AG04450 (cell line): ENCODE results near the gene LTF. TPM values are rescaled to one million over a fixed set of nuclear protein-coding genes. Genes with fewer than 3 reads are reported as not detected.
A peak's percentile ranks its signal among the peaks of the same experiment; 100 is the strongest.

ENCODE experiments used
- CTCF ChIA-PET: fragments of 300-600, 350-600 bp; formaldehyde crosslinking; extraction: SDS; loops from one replicate; lab custom pipeline; 2022; ENCODE audit warnings: antibody characterized with exemption, inconsistent platforms; lab: Charles Lee
- POLR2A ChIA-PET: fragments of 350-600 bp; formaldehyde crosslinking; extraction: SDS; loops from one replicate; lab custom pipeline; 2021; ENCODE audit warnings: antibody characterized with exemption, inconsistent platforms; lab: Yijun Ruan, JAX
- DNase-seq: peaks from one replicate; pipeline ENCODE4 v3.0.0-alpha.2; 2011; ENCODE audit warnings: low read depth, low spot score
- H3K27ac ChIP-seq: one replicate; pipeline ENCODE4 v1.5.1; 2012; ENCODE audit warnings: low read depth, low read length, control low read depth
- H3K27me3 ChIP-seq: one replicate; pipeline ENCODE4 v1.6.0; 2012; ENCODE audit warnings: low read length; ENCODE audit not compliant: control insufficient read depth, insufficient read depth
- H3K4me3 ChIP-seq: 2 replicates; pipeline ENCODE4 v1.5.1; 2011; ENCODE audit warnings: mild to moderate bottlenecking, low read depth, low read length, control low read depth
- H3K9me3 ChIP-seq: 2 replicates; pipeline ENCODE4 v1.5.1; 2012; ENCODE audit warnings: low read length; ENCODE audit not compliant: control insufficient read depth, insufficient read depth
- CTCF ChIP-seq: IDR thresholded peaks from 2 replicates; pipeline ENCODE4 v1.5.1; 2011; ENCODE audit warnings: low read depth, low read length, control low read depth, inconsistent platforms
- polyA plus RNA-seq: library from polyadenylated mRNA; depleted of rRNA; stranded (reverse); fragments of >200 nt; gene quantifications from 2 replicates; pipeline ENCODE4 v1.2.3, GENCODE V29; 2011

LTF gene
- polyA plus RNA-seq, 1 experiment: not detected

GRCh38 chr3:46454606-46455005 is 10.1 kb downstream of the LTF start:
- TF ChIP-seq CTCF: no peak
- no peak overlapping the region for H3K27ac ChIP-seq
- peaks cover 19% of the 10 kb centered on the region for H3K27me3 ChIP-seq
- CTCF ChIA-PET: interaction anchor here (2.7 kb wide), 1 partner anchor 34 kb away, joined by 10 read pairs; no protein-coding TSS in a partner anchor
- POLR2A ChIA-PET: no interaction called here
- DNase-seq: no peak
- no peaks in the 10 kb centered on the region for H3K9me3 ChIP-seq
- H3K4me3 ChIP-seq: no peak overlapping the region

DNA sequence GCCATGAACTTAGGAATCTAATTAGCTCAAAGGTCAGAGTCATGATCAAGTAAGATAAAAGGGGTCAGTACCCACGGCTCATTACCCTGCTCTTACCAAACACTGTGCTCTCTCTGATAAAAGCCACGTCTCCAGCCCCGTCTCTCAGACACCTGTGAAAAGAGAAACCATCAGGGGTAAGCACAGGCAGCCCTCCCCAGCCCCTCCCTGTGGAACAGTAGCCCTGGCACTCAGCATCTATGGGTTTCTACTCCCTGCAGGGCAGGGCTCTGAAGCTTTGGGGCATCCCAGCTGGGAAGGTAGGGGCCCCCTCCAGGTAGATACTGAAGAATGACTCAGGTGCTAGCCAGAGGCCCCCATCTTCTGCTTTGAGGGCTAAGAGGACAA is 10.5 kb downstream of the LTF start:
- DNase-seq: no peak
- Histone ChIP-seq H3K4me3 (no peak overlapping the region), H3K27ac (no peak overlapping the region), H3K9me3 (no peaks in the 10 kb centered on the region), H3K27me3 (peaks cover 19% of the 10 kb centered on the region)
- POLR2A ChIA-PET: no interaction called here
- no peak for TF ChIP-seq CTCF
- CTCF ChIA-PET: interaction anchor here (2.7 kb wide), 1 partner anchor 35 kb away, joined by 10 read pairs; no protein-coding TSS in a partner anchor

DNA sequence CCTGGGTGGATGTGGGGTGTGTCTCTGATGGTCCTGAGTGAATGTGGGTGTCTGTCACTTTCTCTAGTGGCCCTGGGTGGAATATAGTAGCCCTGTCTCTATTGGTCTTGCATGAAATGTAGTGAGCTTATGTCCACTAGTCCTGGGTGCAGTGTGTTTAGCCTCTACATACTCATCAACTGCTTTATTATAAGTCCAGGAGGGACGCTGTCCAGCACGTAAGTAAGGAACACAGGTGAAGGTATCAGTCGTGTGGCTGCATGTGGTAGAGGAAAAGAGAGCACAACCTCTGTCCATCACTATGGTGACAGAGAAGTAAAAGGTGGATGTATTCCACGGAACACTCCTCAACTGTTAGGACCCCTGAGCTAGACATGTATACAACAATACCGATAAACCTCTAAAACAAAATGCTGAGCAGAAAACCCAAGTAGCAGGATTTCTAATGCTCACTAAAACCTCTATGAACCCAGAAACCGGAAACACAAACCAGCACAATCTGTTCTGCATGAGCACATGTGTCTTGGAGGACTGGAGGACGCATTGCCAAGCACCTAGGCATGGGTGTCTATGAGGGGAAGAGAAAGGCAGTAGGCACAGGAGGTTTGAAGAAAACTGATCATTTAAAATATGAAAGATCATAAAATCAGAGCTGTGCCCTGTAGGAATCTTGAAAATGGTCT is 11.0 kb downstream of the LTF start:
- TF ChIP-seq CTCF: no peak
- Histone ChIP-seq H3K4me3 (no peak overlapping the region), H3K27me3 (peaks cover 23% of the 10 kb centered on the region), H3K27ac (no peak overlapping the region), H3K9me3 (no peaks in the 10 kb centered on the region; the same call in 1 of the 2 replicates)
- no peak for DNase-seq
- POLR2A ChIA-PET: no interaction called here
- CTCF ChIA-PET: interaction anchor here (1.9 to 2.7 kb wide), 2 partner anchors 10 to 35 kb away, joined by 4 to 10 read pairs; no protein-coding TSS in a partner anchor

GRCh38 chr3:46449755-46450552 is 14.8 kb downstream of the LTF start:
- Histone ChIP-seq H3K9me3 (no peaks in the 10 kb centered on the region; the same call in 1 of the 2 replicates), H3K27ac (no peak overlapping the region), H3K27me3 (peaks cover 22% of the 10 kb centered on the region), H3K4me3 (no peak overlapping the region)
- ChIA-PET CTCF (interaction anchor here (0.7 to 2.1 kb wide), 12 partner anchors 11 to 371 kb away, joined by 3 to 10 read pairs (median 4); no protein-coding TSS in a partner anchor), POLR2A (no interaction called here)
- no peak for DNase-seq
- TF ChIP-seq CTCF: peak; percentile 66
